GM12878 (cell line): ENCODE data around the gene EIF4H. TPM values are rescaled to one million over a fixed set of nuclear protein-coding genes. Genes with fewer than 3 reads are reported as not detected.

Source experiments
- ELK1 ChIP-seq: IDR thresholded peaks from 2 replicates; pipeline ENCODE4 v1.6.1; 2012; ENCODE audit warnings: low read depth, low read length, improper control_type of control experiment
- MXI1 ChIP-seq: fragments of 150-350 bp; IDR thresholded peaks from 2 replicates; pipeline ENCODE4 v1.6.1; 2011; ENCODE audit warnings: low read depth, mild to moderate bottlenecking, inconsistent platforms, low read length, improper control_type of control experiment
- REST ChIP-seq: IDR thresholded peaks from 2 replicates; pipeline ENCODE4 v1.6.1; 2012; ENCODE audit warnings: mild to moderate bottlenecking, low read depth, low read length
- TAF1 ChIP-seq: IDR thresholded peaks from 2 replicates; pipeline ENCODE4 v1.6.1; 2011; ENCODE audit warnings: mild to moderate bottlenecking, low read depth, low read length, borderline replicate concordance
- TARDBP ChIP-seq: IDR thresholded peaks from 2 replicates; pipeline ENCODE4 v1.6.1; 2016; ENCODE audit warnings: borderline replicate concordance
- ZBED1 ChIP-seq: IDR thresholded peaks from 2 replicates; pipeline ENCODE4 v1.6.1; 2016; ENCODE audit warnings: borderline replicate concordance
- ZNF217 ChIP-seq: fragments of 450-650 bp; IDR thresholded peaks from 2 replicates; pipeline ENCODE4 v1.6.1; 2017; ENCODE audit warnings: antibody characterized with exemption, mild to moderate bottlenecking
- polyA plus RNA-seq, 11 experiments: library from polyadenylated mRNA; depleted of rRNA in 4 of 11; unstranded in 6 of 11; stranded (reverse) in 5 of 11; fragments of >200 nt; fragmentation: Nextera tagmentation in 4 of 11; fragmentation: Illumina TruSeq in 1 of 11; extraction: Ambion mirVana in 4 of 11; extraction: Trizol in 1 of 11; gene quantifications; 1 replicate in 1 of 11; 2 replicates in 10 of 11; pipeline versions ENCODE4 v1.2.1 to v1.2.3, GENCODE V29; 2011 to 2016; ENCODE audit warnings: inconsistent platforms in 2 of 11, missing spikeins in 2 of 11, low read depth in 1 of 11
- total RNA-seq, 4 experiments: library from RNA; depleted of rRNA in 3 of 4; stranded (reverse); fragments of >200 nt in 3 of 4; fragmentation: Illumina TruSeq in 1 of 4; extraction: Trizol in 1 of 4; gene quantifications; 2 replicates each; pipeline versions ENCODE4 v1.2.1 to v1.2.3, GENCODE V29; 2013 to 2021
- TF ChIP-seq, protein P1 (sequence below): IDR thresholded peaks from 2 replicates; pipeline ENCODE4 v1.6.1; 2011; ENCODE audit warnings: low read depth, low read length, improper control_type of control experiment, borderline replicate concordance

Gene EIF4H
- total and polyA plus RNA-seq, 10 of the 15 experiments (the other 5 are each of a cell fraction or from before 2014, with no cell fraction given) = 9.9 to 443 (median 258) TPM

GRCh38 chr7:74183142-74183541 is 9.0 kb downstream of the EIF4H start (continued):
- TF ChIP-seq REST (no peak), ZNF217 (no peak), ELK1 (no peak), MXI1 (no peak), TAF1 (no peak), ZBED1 (no peak), TARDBP (no peak)
- TF ChIP-seq, protein P1, sequence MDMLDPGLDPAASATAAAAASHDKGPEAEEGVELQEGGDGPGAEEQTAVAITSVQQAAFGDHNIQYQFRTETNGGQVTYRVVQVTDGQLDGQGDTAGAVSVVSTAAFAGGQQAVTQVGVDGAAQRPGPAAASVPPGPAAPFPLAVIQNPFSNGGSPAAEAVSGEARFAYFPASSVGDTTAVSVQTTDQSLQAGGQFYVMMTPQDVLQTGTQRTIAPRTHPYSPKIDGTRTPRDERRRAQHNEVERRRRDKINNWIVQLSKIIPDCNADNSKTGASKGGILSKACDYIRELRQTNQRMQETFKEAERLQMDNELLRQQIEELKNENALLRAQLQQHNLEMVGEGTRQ = no peak
- TF ChIP-seq, all 136 proteins: peak for 0
